HepG2 (cell line): ENCODE measurements around the gene USP19. TPM values are rescaled to one million over a fixed set of nuclear protein-coding genes. Genes with fewer than 3 reads are reported as not detected.

Experiments
- ARNT2 ChIP-seq: sonication (generic); formaldehyde crosslinking; IDR thresholded peaks from 2 replicates; pipeline ENCODE4 v1.8.0; 2022; ENCODE audit warnings: mild to moderate bottlenecking, low read depth, missing genetic modification reagents, moderate library complexity
- ETV6 ChIP-seq: sonication (generic); formaldehyde crosslinking; conservative IDR thresholded peaks from 2 replicates; pipeline ENCODE4 v1.4.0; 2020; ENCODE audit warnings: missing genetic modification reagents
- GFI1 ChIP-seq: sonication (generic); formaldehyde crosslinking; IDR thresholded peaks from 2 replicates; pipeline ENCODE4 v1.5.0; 2020; ENCODE audit warnings: missing genetic modification reagents, mild to moderate bottlenecking, borderline replicate concordance
- HOXD1 ChIP-seq: sonication (generic); formaldehyde crosslinking; IDR thresholded peaks from 2 replicates; pipeline ENCODE4 v1.5.0; 2020; ENCODE audit warnings: missing genetic modification reagents
- ISX ChIP-seq: sonication (generic); formaldehyde crosslinking; conservative IDR thresholded peaks from 2 replicates; pipeline ENCODE4 v1.5.0; 2020; ENCODE audit warnings: missing genetic modification reagents
- MBD4 ChIP-seq: IDR thresholded peaks from 2 replicates; pipeline ENCODE4 v1.6.1; 2012; ENCODE audit warnings: low read length, inconsistent platforms, borderline replicate concordance
- MXD4 ChIP-seq: IDR thresholded peaks from 2 replicates; pipeline ENCODE4 v1.6.1; 2016; ENCODE audit warnings: mild to moderate bottlenecking, missing biosample characterization, missing genetic modification reagents
- NFE2 ChIP-seq: sonication (generic); formaldehyde crosslinking; IDR thresholded peaks from 2 replicates; pipeline ENCODE4 v1.4.0; 2020; ENCODE audit warnings: missing genetic modification reagents
- ONECUT2 ChIP-seq: sonication (generic); formaldehyde crosslinking; IDR thresholded peaks from 2 replicates; pipeline ENCODE4 v1.4.0; 2020; ENCODE audit warnings: missing genetic modification reagents
- PREB ChIP-seq: sonication (generic); formaldehyde crosslinking; IDR thresholded peaks from 2 replicates; pipeline ENCODE4 v1.4.0; 2020; ENCODE audit warnings: missing genetic modification reagents
- RXRA ChIP-seq: sonication (generic); formaldehyde crosslinking; IDR thresholded peaks from 2 replicates; pipeline ENCODE4 v1.5.1; 2020; ENCODE audit warnings: missing genetic modification reagents
- SALL2 ChIP-seq: sonication (generic); formaldehyde crosslinking; IDR thresholded peaks from 2 replicates; pipeline ENCODE4 v1.8.1; 2023; ENCODE audit warnings: mild to moderate bottlenecking, missing genetic modification reagents, inconsistent platforms
- SATB2 ChIP-seq: sonication (generic); formaldehyde crosslinking; IDR thresholded peaks from 2 replicates; pipeline ENCODE4 v1.5.0; 2020; ENCODE audit warnings: missing genetic modification reagents
- SOX13 ChIP-seq, 3 experiments: fragments of 450-650 bp in 1 of 3; sonication (generic) in 1 of 3; formaldehyde crosslinking in 1 of 3; IDR thresholded peaks in 2 of 3; conservative IDR thresholded peaks in 1 of 3; 2 replicates each; pipeline versions ENCODE4 v1.5.0 to v1.6.1; 2016 to 2020; ENCODE audit warnings: antibody characterized with exemption in 1 of 3, mild to moderate bottlenecking in 1 of 3, missing compliant biosample characterization in 1 of 3, missing genetic modification reagents in 1 of 3, moderate library complexity in 1 of 3
- TBX3 ChIP-seq: fragments of 450-650 bp; IDR thresholded peaks from 2 replicates; pipeline ENCODE4 v1.6.1; 2017; ENCODE audit warnings: antibody characterized with exemption, mild to moderate bottlenecking, inconsistent platforms, borderline replicate concordance
- ZNF101 ChIP-seq: sonication (generic); formaldehyde crosslinking; IDR thresholded peaks from 2 replicates; pipeline ENCODE4 v1.4.0; 2020; ENCODE audit warnings: mild to moderate bottlenecking, low read depth, missing genetic modification reagents, borderline replicate concordance
- ZNF12 ChIP-seq: sonication (generic); formaldehyde crosslinking; IDR thresholded peaks from 2 replicates; pipeline ENCODE4 v1.5.0; 2020; ENCODE audit warnings: missing genetic modification reagents
- ZNF264 ChIP-seq: sonication (generic); formaldehyde crosslinking; IDR thresholded peaks from 2 replicates; pipeline ENCODE4 v1.4.0; 2020; ENCODE audit warnings: missing genetic modification reagents
- ZNF460 ChIP-seq: sonication (generic); formaldehyde crosslinking; IDR thresholded peaks from 2 replicates; pipeline ENCODE4 v1.5.1; 2020; ENCODE audit warnings: missing genetic modification reagents, mild to moderate bottlenecking, borderline replicate concordance
- ZNF564 ChIP-seq: sonication (generic); formaldehyde crosslinking; IDR thresholded peaks from 2 replicates; pipeline ENCODE4 v1.8.1; 2023; ENCODE audit warnings: mild to moderate bottlenecking, missing genetic modification reagents
- ZNF576 ChIP-seq: sonication (generic); formaldehyde crosslinking; IDR thresholded peaks from 2 replicates; pipeline ENCODE4 v1.4.0; 2020; ENCODE audit warnings: mild to moderate bottlenecking, missing genetic modification reagents
- ZNF614 ChIP-seq: IDR thresholded peaks from 2 replicates; pipeline ENCODE4 v1.6.1; 2018; ENCODE audit warnings: missing biosample characterization, missing genetic modification reagents, inconsistent platforms, borderline replicate concordance
- ZNF776 ChIP-seq: sonication (generic); formaldehyde crosslinking; IDR thresholded peaks from 2 replicates; pipeline ENCODE4 v1.4.0; 2020; ENCODE audit warnings: mild to moderate bottlenecking, missing genetic modification reagents
- polyA plus RNA-seq, 8 experiments: library from polyadenylated mRNA; depleted of rRNA in 3 of 8; stranded (reverse) in 7 of 8; unstranded in 1 of 8; fragments of >200 nt; fragmentation: Illumina TruSeq in 4 of 8; extraction: Trizol in 4 of 8; gene quantifications; 2 replicates each; pipeline versions ENCODE4 v1.2.1 to v1.2.3, GENCODE V29; 2011 to 2016; ENCODE audit warnings: low read depth in 4 of 8, missing spikeins in 1 of 8, mixed read lengths in 1 of 8; ENCODE audit not compliant: insufficient read depth in 1 of 8
- total RNA-seq, 5 experiments: library from RNA; depleted of rRNA; stranded (reverse); fragments of >200 nt; fragmentation: Illumina TruSeq; extraction: Trizol; gene quantifications; 2 replicates each; pipeline ENCODE4 v1.2.3, GENCODE V29; 2016; ENCODE audit warnings: low read depth in 1 of 5
- TF ChIP-seq, protein P1 (sequence below): IDR thresholded peaks from 2 replicates; pipeline ENCODE4 v1.6.1; 2016; ENCODE audit warnings: low read depth, borderline replicate concordance
- TF ChIP-seq, protein P2 (sequence below): sonication (generic); formaldehyde crosslinking; IDR thresholded peaks from 2 replicates; pipeline ENCODE4 v1.8.0; 2022; ENCODE audit warnings: mild to moderate bottlenecking, missing genetic modification reagents
- TF ChIP-seq, protein P3 (sequence below): sonication (generic); formaldehyde crosslinking; IDR thresholded peaks from 2 replicates; pipeline ENCODE4 v1.5.0; 2020; ENCODE audit warnings: missing genetic modification reagents, mild to moderate bottlenecking, borderline replicate concordance

USP19 gene
- total and polyA plus RNA-seq, 2 of the 13 experiments (the other 11 are each of a cell fraction or from before 2014, with no cell fraction given): 28.3 to 31.7 TPM

DNA sequence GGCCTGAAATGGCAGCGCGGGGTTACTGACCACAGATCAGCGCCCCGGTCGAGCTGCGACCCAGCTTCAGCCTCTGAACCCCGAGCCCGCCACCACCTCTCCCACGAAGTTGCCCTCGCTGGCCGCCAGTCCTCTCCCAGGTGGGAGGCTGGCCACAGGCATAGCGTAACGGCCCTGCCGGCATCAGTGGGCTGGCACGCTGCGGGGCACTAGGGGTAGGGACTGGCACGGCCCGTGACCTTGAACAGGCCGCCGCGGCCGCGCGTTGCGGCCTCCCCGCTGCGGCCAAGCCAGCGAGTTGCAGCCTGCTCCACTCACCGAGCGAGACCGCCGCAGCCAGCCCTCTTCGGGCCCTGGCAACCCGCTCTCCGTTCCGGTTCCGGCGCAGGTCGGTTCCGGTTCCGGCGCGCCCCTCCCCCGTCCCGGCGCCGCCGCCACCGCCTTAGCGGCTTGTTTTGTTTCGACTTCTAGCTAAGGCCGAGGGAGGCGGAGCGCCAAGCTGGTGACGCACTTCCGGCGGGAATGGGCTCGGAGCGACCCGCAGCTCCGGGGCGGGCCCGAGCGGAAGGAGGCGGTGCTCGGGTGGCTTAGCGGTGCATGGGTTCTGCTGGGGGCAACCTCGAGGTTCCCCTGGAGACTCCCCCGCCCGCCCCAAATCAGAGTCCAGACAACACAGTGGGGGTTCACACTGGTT, at the start of gene USP19 (continued):
- peak; percentile 90; the same call in 1 of the 2 replicates for TF ChIP-seq ZNF614 (CRISPR knock-in tag)
- TF ChIP-seq GFI1 (CRISPR knock-in tag): peak; percentile 67; the same call in 1 of the 2 replicates
- no peak for TF ChIP-seq ZNF101
- no peak for TF ChIP-seq NFE2
- TF ChIP-seq SALL2 (CRISPR knock-in tag): peak; percentile 59
- peak; percentile 88; the same call in 1 of the 2 replicates for TF ChIP-seq MXD4 (CRISPR knock-in tag)
- TF ChIP-seq ZNF264 (CRISPR knock-in tag): no peak
- peak; percentile 84 for TF ChIP-seq HOXD1 (CRISPR knock-in tag)
- TF ChIP-seq, protein P1, sequence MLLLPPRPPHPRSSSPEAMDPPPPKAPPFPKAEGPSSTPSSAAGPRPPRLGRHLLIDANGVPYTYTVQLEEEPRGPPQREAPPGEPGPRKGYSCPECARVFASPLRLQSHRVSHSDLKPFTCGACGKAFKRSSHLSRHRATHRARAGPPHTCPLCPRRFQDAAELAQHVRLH: 0 out of 2 replicates have a peak, but pooled peaks have one; percentile 24
- TF ChIP-seq ZNF564 (CRISPR knock-in tag): 0 out of 2 replicates have a peak, but pooled peaks have one; percentile 54
- peak; percentile 77 for TF ChIP-seq ARNT2 (CRISPR knock-in tag)
- no peak for TF ChIP-seq ISX (CRISPR knock-in tag)
- TF ChIP-seq ZNF776: peak; percentile 81
- no peak for TF ChIP-seq ZNF12
- no peak for TF ChIP-seq SATB2 (CRISPR knock-in tag)
- no peak for TF ChIP-seq MBD4
- TF ChIP-seq, protein P2, sequence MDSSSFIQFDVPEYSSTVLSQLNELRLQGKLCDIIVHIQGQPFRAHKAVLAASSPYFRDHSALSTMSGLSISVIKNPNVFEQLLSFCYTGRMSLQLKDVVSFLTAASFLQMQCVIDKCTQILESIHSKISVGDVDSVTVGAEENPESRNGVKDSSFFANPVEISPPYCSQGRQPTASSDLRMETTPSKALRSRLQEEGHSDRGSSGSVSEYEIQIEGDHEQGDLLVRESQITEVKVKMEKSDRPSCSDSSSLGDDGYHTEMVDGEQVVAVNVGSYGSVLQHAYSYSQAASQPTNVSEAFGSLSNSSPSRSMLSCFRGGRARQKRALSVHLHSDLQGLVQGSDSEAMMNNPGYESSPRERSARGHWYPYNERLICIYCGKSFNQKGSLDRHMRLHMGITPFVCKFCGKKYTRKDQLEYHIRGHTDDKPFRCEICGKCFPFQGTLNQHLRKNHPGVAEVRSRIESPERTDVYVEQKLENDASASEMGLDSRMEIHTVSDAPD (CRISPR knock-in tag): 0 out of 2 replicates have a peak, but pooled peaks have one; percentile 38
- TF ChIP-seq PREB (CRISPR knock-in tag): no peak
- TF ChIP-seq, protein P3, sequence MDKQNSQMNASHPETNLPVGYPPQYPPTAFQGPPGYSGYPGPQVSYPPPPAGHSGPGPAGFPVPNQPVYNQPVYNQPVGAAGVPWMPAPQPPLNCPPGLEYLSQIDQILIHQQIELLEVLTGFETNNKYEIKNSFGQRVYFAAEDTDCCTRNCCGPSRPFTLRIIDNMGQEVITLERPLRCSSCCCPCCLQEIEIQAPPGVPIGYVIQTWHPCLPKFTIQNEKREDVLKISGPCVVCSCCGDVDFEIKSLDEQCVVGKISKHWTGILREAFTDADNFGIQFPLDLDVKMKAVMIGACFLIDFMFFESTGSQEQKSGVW (CRISPR knock-in tag): no peak
- peak; percentile 86 for TF ChIP-seq ETV6 (CRISPR knock-in tag)
- peak; percentile 68 for TF ChIP-seq RXRA (CRISPR knock-in tag)
- TF ChIP-seq TBX3: no peak
- TF ChIP-seq SOX13 (IDR thresholded peaks at IDR 0.05): no peak
- TF ChIP-seq SOX13 (CRISPR knock-in tag; conservative IDR thresholded peaks at IDR 0.05 in 1 of 2, IDR thresholded peaks at IDR 0.05 in 1 of 2): peak in 1 of 2 experiments; percentile 47; a peak in 1 of 4 replicates
- TF ChIP-seq ONECUT2 (CRISPR knock-in tag): no peak
- TF ChIP-seq ZNF576: no peak
- TF ChIP-seq ZNF460 (CRISPR knock-in tag): no peak
